GM10248 (cell line): ENCODE results near the gene CINP.

Source experiments
- CTCF ChIA-PET: fragments of 300-600 bp; sonication (Branson Sonifier 250); formaldehyde crosslinking; extraction: SDS; loops from one replicate; lab custom pipeline; 2021; ENCODE audit warnings: antibody characterized with exemption; lab: Yijun Ruan, JAX
- POLR2A ChIA-PET: fragments of 350-650 bp; sonication (Branson Sonifier 250); formaldehyde crosslinking; extraction: SDS; loops from one replicate; lab custom pipeline; 2020; ENCODE audit warnings: antibody characterized with exemption; lab: Yijun Ruan, JAX
- DNase-seq: peaks from one replicate; pipeline ENCODE4 v3.0.0; 2012; ENCODE audit errors: extremely low spot score
- TF ChIP-seq, protein P1 (sequence below): IDR thresholded peaks from 2 replicates; pipeline ENCODE4 v1.5.1; 2012; ENCODE audit warnings: mild to moderate bottlenecking, low read depth; ENCODE audit errors: extremely low read depth, missing control alignments, control extremely low read depth

CINP gene

GRCh38 chr14:102316743-102317563 is 45.7 kb downstream of the CINP start:
- TF ChIP-seq, protein P1, sequence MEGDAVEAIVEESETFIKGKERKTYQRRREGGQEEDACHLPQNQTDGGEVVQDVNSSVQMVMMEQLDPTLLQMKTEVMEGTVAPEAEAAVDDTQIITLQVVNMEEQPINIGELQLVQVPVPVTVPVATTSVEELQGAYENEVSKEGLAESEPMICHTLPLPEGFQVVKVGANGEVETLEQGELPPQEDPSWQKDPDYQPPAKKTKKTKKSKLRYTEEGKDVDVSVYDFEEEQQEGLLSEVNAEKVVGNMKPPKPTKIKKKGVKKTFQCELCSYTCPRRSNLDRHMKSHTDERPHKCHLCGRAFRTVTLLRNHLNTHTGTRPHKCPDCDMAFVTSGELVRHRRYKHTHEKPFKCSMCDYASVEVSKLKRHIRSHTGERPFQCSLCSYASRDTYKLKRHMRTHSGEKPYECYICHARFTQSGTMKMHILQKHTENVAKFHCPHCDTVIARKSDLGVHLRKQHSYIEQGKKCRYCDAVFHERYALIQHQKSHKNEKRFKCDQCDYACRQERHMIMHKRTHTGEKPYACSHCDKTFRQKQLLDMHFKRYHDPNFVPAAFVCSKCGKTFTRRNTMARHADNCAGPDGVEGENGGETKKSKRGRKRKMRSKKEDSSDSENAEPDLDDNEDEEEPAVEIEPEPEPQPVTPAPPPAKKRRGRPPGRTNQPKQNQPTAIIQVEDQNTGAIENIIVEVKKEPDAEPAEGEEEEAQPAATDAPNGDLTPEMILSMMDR: peak; percentile 95
- POLR2A ChIA-PET: interaction anchor here (1.3 kb wide), 1 partner anchor 12 kb away, joined by 7 read pairs; the partner anchor contains the start of gene MOK
- CTCF ChIA-PET: interaction anchor here (0.6 to 3.7 kb wide), 29 partner anchors 8 to 610 kb away, joined by 3 to 20 read pairs (median 4); partner anchors contain the start of gene MOK
- DNase-seq: peak; percentile 93

DNA sequence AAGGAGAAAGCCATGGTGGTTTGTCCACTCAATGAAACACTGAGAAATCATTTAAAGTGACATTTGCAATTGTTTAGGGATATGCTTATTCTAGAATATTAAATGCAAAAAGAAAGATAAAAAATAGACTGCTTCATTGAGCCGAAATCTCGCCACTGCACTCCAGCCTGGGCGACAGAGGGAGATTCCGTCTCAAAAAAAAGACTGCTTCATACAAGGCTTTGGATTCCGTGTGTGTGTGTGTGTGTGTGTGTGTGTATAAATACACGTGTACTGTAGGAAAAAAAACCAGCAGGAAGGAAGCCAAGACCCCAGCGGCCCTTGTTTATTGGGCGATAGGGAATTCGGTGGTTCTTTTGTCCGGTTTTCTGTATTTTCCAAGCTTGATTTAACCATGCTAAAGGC is 46.4 kb downstream of the CINP start:
- TF ChIP-seq, protein P1: no peak
- POLR2A ChIA-PET: interaction anchor here (1.3 kb wide), 1 partner anchor 11 kb away, joined by 7 read pairs; the partner anchor contains the start of gene MOK
- no peak for DNase-seq
- CTCF ChIA-PET: interaction anchor here (0.7 to 3.7 kb wide), 19 partner anchors 8 to 609 kb away, joined by 3 to 20 read pairs (median 5); partner anchors contain the start of gene MOK

DNA sequence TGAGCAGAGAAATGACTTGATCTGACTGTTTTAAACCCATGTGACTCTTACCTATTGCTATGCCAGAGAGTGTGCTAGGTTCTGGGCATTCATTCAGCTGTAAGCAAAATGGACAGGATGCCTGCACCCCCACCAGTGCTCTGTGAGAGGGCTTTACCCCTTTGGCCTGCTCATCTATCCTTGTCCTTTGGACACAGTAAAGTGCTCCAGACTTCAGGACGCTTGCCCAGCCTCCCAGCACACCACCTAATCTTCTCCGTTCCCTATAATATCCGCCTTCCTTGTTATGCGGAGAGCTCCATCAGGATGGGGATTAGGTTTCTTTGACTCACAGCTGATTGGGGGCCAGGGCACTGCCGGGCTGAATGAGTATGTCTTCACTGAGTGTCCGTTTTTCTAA is 47.6 kb downstream of the CINP start:
- DNase-seq: no peak
- ChIA-PET POLR2A (interaction anchor here (0.6 kb wide), 2 partner anchors 228 to 350 kb away, joined by 3 to 4 read pairs; no protein-coding TSS in a partner anchor), CTCF (interaction anchor here (0.7 to 3.7 kb wide), 18 partner anchors 10 to 545 kb away, joined by 3 to 37 read pairs (median 4); partner anchors contain the start of gene MOK)
- TF ChIP-seq, protein P1: no peak

DNA sequence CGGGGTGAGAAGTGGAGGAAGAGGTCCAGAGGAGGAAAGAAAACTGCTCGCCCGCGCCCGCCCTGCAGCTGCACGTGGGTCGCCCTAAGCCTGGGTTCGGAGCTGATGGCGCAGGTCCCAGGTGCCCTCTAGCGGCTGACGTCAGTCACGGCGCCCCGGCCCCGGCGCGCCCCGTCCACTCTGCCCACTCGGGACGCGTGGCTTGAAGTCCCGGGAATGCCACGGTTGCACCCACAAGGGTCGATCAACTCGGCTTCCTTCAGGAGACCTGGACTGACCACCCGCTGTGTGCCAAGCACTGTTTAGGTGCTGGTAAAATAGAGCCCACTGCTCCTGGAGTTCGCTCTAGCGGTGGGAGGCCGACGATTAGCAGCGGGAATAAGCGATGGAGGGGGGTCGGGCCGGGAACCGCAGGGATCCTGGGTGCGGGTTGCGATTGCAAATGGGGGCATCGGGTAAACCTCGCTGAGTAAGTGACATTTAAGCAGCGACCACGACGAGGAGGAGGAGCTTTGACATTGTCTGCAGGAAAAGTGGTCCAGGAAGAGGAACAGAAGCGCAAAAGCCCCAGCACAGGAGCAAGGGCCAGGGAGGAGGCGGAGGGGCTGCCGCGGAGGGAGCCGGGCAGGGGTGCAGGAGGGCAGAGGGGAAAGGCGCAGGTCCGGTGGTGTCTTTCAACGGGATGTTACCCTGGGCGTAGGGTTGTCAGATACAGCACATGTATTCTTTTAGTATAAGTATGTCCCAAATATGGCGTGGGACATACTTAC is 48.3 kb downstream of the CINP start:
- DNase-seq: peak; percentile 83
- TF ChIP-seq, protein P1: peak; percentile 97
- ChIA-PET CTCF (interaction anchor here (0.6 to 3.7 kb wide), 41 partner anchors 9 to 544 kb away, joined by 3 to 37 read pairs (median 3); partner anchors contain the start of gene MOK), POLR2A (interaction anchor here (0.6 kb wide), 1 partner anchor 227 kb away, joined by 4 read pairs; no protein-coding TSS in a partner anchor)

DNA sequence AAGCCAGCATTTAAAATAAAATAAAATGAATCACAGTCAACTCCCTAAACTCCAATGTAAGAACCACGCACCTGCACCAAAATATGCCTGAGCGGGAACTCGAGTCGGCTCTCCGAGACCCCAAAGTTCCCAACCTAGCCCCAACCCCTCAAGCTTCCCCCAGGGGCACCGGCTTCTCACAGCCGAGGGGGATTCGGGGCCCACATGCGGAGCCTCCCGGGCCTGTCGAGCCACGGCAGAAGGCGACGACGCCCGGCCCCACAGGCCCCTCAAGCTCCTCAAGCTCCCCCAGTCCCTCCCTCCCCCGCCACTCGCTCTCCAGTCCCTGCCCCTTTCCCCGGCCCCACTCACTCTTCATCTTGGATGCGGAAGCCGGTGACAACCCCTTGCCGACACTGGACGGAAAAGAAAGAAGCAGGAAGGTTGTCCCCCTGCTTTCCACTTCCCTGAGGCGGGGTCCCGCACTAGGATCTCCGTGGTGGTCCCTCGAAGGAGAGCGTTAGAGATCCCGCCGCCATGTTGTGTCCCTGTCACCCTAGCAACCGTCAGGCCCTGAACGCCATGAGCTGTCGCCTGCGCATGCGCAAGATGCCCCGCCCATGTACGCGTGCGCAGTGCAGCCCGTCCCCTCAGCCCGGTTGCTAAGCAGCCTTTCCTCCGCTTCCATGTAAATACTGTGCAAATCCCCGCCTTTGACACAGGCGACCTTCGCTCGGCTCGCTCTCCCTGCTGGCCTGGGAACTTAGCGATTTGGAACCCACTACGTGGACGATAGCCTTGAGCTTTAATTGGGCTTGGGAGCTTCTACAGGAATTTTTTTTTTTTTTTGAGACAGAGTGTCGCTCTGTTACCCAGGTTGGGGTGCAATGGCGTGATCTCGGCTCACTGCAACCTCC is 57.8 kb downstream of the CINP start, which contains the start of gene MOK:
TSS of gene MOK (minus strand) at position 554 of the 896 bp plus-strand sequence. CDS start at position 358, 196 bp downstream.
- ChIA-PET POLR2A (interaction anchor here (0.8 to 1.0 kb wide), 2 partner anchors 12 to 255 kb away, joined by 7 read pairs; no protein-coding TSS in a partner anchor), CTCF (interaction anchor here (0.8 to 4.5 kb wide), 6 partner anchors 9 to 534 kb away, joined by 3 to 37 read pairs (median 5); no protein-coding TSS in a partner anchor)

More for the DNA sequence above, 57.8 kb downstream of the CINP start, which contains the start of gene MOK:
- peak; percentile 98 for DNase-seq
- TF ChIP-seq, protein P1: no peak
